Caco-2 (cell line): Measurements from ENCODE around the gene EPB41L4B. TPM values are rescaled to one million over a fixed set of nuclear protein-coding genes. Genes with fewer than 3 reads are reported as not detected.

Source experiments
- BruUV-seq: library from RNA; stranded (reverse); fragments of 400-500 nt; replicated peaks from 2 replicates; lab custom pipeline; 2021; lab: Mats Ljungman, UMichigan
- CTCF ChIA-PET: fragments of 300-600 bp; sonication (Branson Sonifier 250); formaldehyde crosslinking; loops from one replicate; lab custom pipeline; 2022; ENCODE audit warnings: antibody characterized with exemption; lab: Charles Lee
- POLR2A ChIA-PET: fragments of 300-600 bp; sonication (Branson Sonifier 250); formaldehyde crosslinking; loops from one replicate; lab custom pipeline; 2022; ENCODE audit warnings: antibody characterized with exemption; lab: Charles Lee
- DNase-seq, 2 experiments: peaks; one replicate each; pipeline versions ENCODE4 v3.0.0 to v3.0.0-alpha.2; 2020 to 2022
- H3K27me3 ChIP-seq: replicated peaks from 2 replicates; pipeline ENCODE4 v1.6.0; 2011; ENCODE audit warnings: low read length; ENCODE audit not compliant: control insufficient read depth, insufficient read depth
- H3K36me3 ChIP-seq: 2 replicates; pipeline ENCODE4 v1.5.1; 2011; ENCODE audit warnings: low read length; ENCODE audit not compliant: control insufficient read depth, insufficient read depth
- H3K4me1 ChIP-seq: fragments of 250-450 bp; sonication (Bioruptor Pico); 2 replicates; pipeline ENCODE4 v1.5.1; 2020; ENCODE audit warnings: mild to moderate bottlenecking
- H3K4me3 ChIP-seq: 2 replicates; pipeline ENCODE4 v1.5.1; 2011; ENCODE audit warnings: low read depth, mild to moderate bottlenecking, control low read depth, low read length
- H3K9me3 ChIP-seq: fragments of 250-450 bp; sonication (Bioruptor Pico); 2 replicates; pipeline ENCODE4 v1.5.1; 2020; ENCODE audit warnings: mild to moderate bottlenecking, moderate library complexity
- H3K27ac Mint-ChIP-seq: one replicate; pipeline ENCODE4 v1.8.0; 2022; ENCODE audit warnings: mixed read lengths; ENCODE audit not compliant: unreplicated experiment
- H3K27me3 Mint-ChIP-seq: one replicate; pipeline ENCODE4 v1.8.0; 2022; ENCODE audit warnings: mixed read lengths; ENCODE audit not compliant: insufficient read depth, unreplicated experiment
- H3K36me3 Mint-ChIP-seq: one replicate; pipeline ENCODE4 v1.8.0; 2022; ENCODE audit warnings: mild to moderate bottlenecking, mixed read lengths; ENCODE audit not compliant: insufficient read depth, unreplicated experiment
- H3K4me1 Mint-ChIP-seq: one replicate; pipeline ENCODE4 v1.8.0; 2022; ENCODE audit warnings: low read depth, mixed read lengths; ENCODE audit not compliant: unreplicated experiment
- H3K4me3 Mint-ChIP-seq: one replicate; pipeline ENCODE4 v1.8.0; 2022; ENCODE audit warnings: mild to moderate bottlenecking, moderate library complexity, mixed read lengths; ENCODE audit not compliant: unreplicated experiment
- H3K9me3 Mint-ChIP-seq: one replicate; pipeline ENCODE4 v1.8.0; 2022; ENCODE audit warnings: mixed read lengths; ENCODE audit not compliant: unreplicated experiment
- intact Hi-C: fragments of 100-400 bp; cut with micrococcal nuclease; formaldehyde crosslinking; loops from one replicate; pipeline ENCODE4 v1.10.0; 2022; ENCODE audit not compliant: unreplicated experiment
- total RNA-seq: library from RNA; stranded (reverse); gene quantifications from 2 replicates; pipeline ENCODE4 v1.2.3, GENCODE V29; 2022
- TF ChIP-seq, protein P1 (sequence below), 2 experiments: fragments of 200-600 bp in 1 of 2; IDR thresholded peaks; 1 replicate in 1 of 2; 2 replicates in 1 of 2; pipeline versions ENCODE4 v1.5.1 to v1.8.0; 2011 to 2022; ENCODE audit warnings: antibody characterized with exemption in 1 of 2, control low read depth in 1 of 2, inconsistent platforms in 1 of 2, low read depth in 1 of 2, low read length in 1 of 2, mild to moderate bottlenecking in 1 of 2, moderate library complexity in 1 of 2; ENCODE audit not compliant: insufficient read depth in 1 of 2, severe bottlenecking in 1 of 2, unreplicated experiment in 1 of 2

Gene EPB41L4B
- total RNA-seq, 1 experiment from 2014 or later, result 16.3 TPM

DNA sequence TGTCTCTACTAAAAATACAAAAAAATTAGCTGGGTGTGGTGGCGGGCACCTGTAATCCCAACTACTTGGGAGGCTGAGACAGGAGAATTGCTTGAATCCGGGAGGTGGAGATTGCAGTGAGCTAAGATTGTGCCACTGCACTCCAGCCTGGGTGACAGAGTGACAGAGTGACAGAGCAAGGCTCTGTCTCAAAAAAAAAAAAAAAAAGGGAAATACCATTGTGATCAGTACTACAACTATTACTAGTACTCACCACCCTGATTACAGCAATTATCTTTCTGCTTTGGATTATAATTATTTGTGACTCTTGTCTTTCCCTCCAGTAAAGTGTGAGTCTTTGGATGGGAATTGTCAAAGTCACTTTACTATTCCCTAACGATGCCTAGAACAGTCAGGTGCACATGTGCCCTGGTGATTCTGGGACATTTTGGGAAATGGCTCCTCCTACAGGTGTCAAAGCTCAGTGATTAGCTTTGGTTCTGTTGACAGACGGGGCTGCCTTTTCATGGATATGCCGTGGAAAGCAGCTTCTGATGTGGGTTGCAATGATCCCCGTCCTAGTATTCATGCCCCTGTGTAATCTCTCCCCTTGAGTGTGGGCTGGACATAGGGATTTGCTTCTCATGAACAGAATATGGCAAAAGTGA lies 122.0 kb downstream of the EPB41L4B start:
- Histone ChIP-seq H3K4me3 (no peak overlapping the region), H3K36me3 (no peaks in the 10 kb centered on the region), H3K9me3 (no peaks in the 10 kb centered on the region), H3K4me1 (no peaks in the 10 kb centered on the region), H3K27me3 (no peaks in the 10 kb centered on the region)
- TF ChIP-seq, protein P1, sequence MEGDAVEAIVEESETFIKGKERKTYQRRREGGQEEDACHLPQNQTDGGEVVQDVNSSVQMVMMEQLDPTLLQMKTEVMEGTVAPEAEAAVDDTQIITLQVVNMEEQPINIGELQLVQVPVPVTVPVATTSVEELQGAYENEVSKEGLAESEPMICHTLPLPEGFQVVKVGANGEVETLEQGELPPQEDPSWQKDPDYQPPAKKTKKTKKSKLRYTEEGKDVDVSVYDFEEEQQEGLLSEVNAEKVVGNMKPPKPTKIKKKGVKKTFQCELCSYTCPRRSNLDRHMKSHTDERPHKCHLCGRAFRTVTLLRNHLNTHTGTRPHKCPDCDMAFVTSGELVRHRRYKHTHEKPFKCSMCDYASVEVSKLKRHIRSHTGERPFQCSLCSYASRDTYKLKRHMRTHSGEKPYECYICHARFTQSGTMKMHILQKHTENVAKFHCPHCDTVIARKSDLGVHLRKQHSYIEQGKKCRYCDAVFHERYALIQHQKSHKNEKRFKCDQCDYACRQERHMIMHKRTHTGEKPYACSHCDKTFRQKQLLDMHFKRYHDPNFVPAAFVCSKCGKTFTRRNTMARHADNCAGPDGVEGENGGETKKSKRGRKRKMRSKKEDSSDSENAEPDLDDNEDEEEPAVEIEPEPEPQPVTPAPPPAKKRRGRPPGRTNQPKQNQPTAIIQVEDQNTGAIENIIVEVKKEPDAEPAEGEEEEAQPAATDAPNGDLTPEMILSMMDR (IDR thresholded peaks at IDR 0.05; ENCODE audit: insufficient read depth in 1 of 2, low read depth in 1 of 2, low read length in 1 of 2, severe bottlenecking in 1 of 2, unreplicated experiment in 1 of 2), result peak; percentile 32 to 46
- ChIA-PET CTCF (interaction anchor here (0.8 to 0.9 kb wide), 2 partner anchors 15 to 81 kb away, joined by 3 to 6 read pairs; no protein-coding TSS in a partner anchor), POLR2A (no interaction called here)
- intact Hi-C loops, result no loop called here
- Mint-ChIP-seq H3K36me3 (no peaks in the 10 kb centered on the region), H3K4me3 (no peak overlapping the region), H3K4me1 (no peaks in the 10 kb centered on the region), H3K27me3 (no peaks in the 10 kb centered on the region), H3K9me3 (no peaks in the 10 kb centered on the region), H3K27ac (no peak overlapping the region)
- no TSS peak for BruUV-seq
- DNase-seq, result peak; percentile 47 to 50

DNA sequence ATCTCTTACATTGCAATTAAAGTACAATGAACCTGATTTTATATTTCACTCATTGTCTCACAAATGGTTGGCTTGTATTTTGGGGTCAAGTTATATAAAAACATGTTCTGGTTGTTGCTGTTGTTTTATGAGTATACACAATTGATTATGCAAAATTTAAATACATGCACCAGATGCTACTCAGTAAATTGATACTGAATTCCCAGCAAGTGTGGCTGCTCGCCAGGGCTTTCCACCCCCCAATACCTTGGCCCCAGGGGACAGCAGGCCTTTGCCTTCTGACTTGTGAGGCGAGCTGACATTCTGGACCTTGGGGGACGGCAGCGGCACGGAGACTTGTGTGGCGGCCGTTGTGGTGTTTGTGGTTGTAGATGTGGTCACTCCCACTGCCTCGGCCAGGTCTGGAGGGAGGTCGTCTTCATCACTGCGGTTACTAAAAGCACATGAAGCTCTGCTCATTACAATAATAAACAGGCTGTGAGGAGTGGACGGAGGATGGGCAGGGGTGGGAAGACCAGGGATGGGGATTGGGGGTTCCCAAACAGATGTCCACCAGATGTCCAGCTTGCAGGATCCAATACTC lies 126.8 kb downstream of the EPB41L4B start:
- no peaks in the 10 kb centered on the region for H3K9me3 Mint-ChIP-seq
- no TSS peak for BruUV-seq
- H3K4me1 Mint-ChIP-seq, result no peaks in the 10 kb centered on the region
- DNase-seq, result no peak
- H3K27me3 Mint-ChIP-seq, result no peaks in the 10 kb centered on the region
- H3K4me3 Mint-ChIP-seq, result no peak overlapping the region
- no peaks in the 10 kb centered on the region for H3K36me3 ChIP-seq
- ChIA-PET POLR2A (no interaction called here), CTCF (interaction anchor here (1.4 kb wide), 1 partner anchor 11 kb away, joined by 6 read pairs; no protein-coding TSS in a partner anchor)
- no peaks in the 10 kb centered on the region for H3K9me3 ChIP-seq
- TF ChIP-seq, protein P1 (IDR thresholded peaks at IDR 0.05; ENCODE audit: insufficient read depth in 1 of 2, low read depth in 1 of 2, low read length in 1 of 2, severe bottlenecking in 1 of 2, unreplicated experiment in 1 of 2), result no peak
- intact Hi-C loops, result no loop called here
- no peaks in the 10 kb centered on the region for H3K27me3 ChIP-seq
- no peaks in the 10 kb centered on the region for H3K4me1 ChIP-seq
- no peaks in the 10 kb centered on the region for H3K36me3 Mint-ChIP-seq
- no peak overlapping the region for H3K27ac Mint-ChIP-seq
- H3K4me3 ChIP-seq, result no peak overlapping the region

DNA sequence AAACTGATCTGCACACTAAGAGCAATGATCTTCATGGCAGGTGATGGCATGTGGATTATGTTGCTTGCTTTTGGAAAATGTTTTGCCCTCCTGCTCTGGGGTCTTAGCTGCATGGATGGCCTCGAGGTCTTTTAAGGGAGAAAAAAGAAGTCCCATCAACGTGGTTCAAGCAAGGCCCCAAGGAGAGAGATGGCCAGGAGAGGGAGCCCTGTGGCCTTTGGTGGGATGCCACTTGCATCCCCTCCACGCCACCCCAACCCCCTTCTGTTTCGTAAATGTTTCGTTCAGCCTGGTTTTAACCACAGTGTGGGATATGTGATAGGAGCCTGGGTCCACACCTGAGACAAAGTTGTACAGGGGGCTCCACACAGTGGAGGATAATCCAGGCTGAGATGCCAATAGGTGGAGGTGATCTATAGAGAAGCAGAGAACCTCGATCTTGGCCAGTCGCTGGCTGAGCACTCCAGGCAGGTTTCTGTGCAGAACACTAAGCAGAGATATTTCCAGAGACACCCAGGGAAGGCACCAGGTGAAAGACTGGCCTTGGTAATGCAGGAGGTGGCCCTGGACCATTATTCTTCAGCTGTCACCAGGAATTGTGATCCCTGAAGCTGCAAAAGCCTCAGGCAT lies 128.0 kb downstream of the EPB41L4B start:
- H3K4me1 ChIP-seq, result no peaks in the 10 kb centered on the region
- TF ChIP-seq, protein P1 (IDR thresholded peaks at IDR 0.05; ENCODE audit: insufficient read depth in 1 of 2, low read depth in 1 of 2, low read length in 1 of 2, severe bottlenecking in 1 of 2, unreplicated experiment in 1 of 2), result peak; percentile 38 to 65
- H3K9me3 Mint-ChIP-seq, result no peaks in the 10 kb centered on the region
- no peaks in the 10 kb centered on the region for H3K9me3 ChIP-seq
- no peaks in the 10 kb centered on the region for H3K36me3 ChIP-seq
- H3K27ac Mint-ChIP-seq, result no peak overlapping the region
- BruUV-seq, result no TSS peak
- no peaks in the 10 kb centered on the region for H3K36me3 Mint-ChIP-seq
- no peak overlapping the region for H3K4me3 ChIP-seq
- H3K27me3 ChIP-seq, result no peaks in the 10 kb centered on the region
- intact Hi-C loops, result no loop called here
- ChIA-PET POLR2A (no interaction called here), CTCF (interaction anchor here (1.4 kb wide), 1 partner anchor 9 kb away, joined by 6 read pairs; no protein-coding TSS in a partner anchor)
- H3K4me1 Mint-ChIP-seq, result no peaks in the 10 kb centered on the region
- no peaks in the 10 kb centered on the region for H3K27me3 Mint-ChIP-seq
- no peak overlapping the region for H3K4me3 Mint-ChIP-seq
- DNase-seq, result peak; percentile 33 to 45
